ENCODE data around the gene AREL1.

Gene AREL1

GRCh38 chr14:74645756-74646470 is 67.0 kb downstream of the AREL1 start:
- TF ChIP-seq SUZ12 (IDR thresholded peaks at IDR 0.05; ENCODE audit: extremely low read depth, insufficient read depth, insufficient read length) (no peak), YY1 (IDR thresholded peaks at IDR 0.05; ENCODE audit: insufficient read depth, insufficient read length) (no peak), ZNF274 (IDR thresholded peaks at IDR 0.05; ENCODE audit: low read depth, low read length) (no peak)
- DNase-seq (ENCODE audit: low read depth, low spot score), result no peak
- H3K27me3 ChIP-seq (ENCODE audit: insufficient read depth, insufficient read length), result no peaks in the 10 kb centered on the region

GRCh38 chr14:74645244-74645643 is 67.6 kb downstream of the AREL1 start:
- DNase-seq (ENCODE audit: low read depth, low spot score), result no peak
- Histone ChIP-seq H3K36me3 (ENCODE audit: insufficient read depth, insufficient read length, low read length) (no peaks in the 10 kb centered on the region), H3K4me3 (ENCODE audit: insufficient read length, low read depth) (no peak overlapping the region), H3K9ac (ENCODE audit: insufficient read length, low read depth) (no peak overlapping the region), H3K9me3 (ENCODE audit: insufficient read depth, low read length) (no peaks in the 10 kb centered on the region), H3K27me3 (ENCODE audit: insufficient read depth, insufficient read length) (no peaks in the 10 kb centered on the region), H3K4me1 (ENCODE audit: insufficient read depth, insufficient read length) (peaks cover 8% of the 10 kb centered on the region)
- TF ChIP-seq SUZ12 (IDR thresholded peaks at IDR 0.05; ENCODE audit: extremely low read depth, insufficient read depth, insufficient read length) (no peak), ZNF274 (IDR thresholded peaks at IDR 0.05; ENCODE audit: low read depth, low read length) (no peak), YY1 (IDR thresholded peaks at IDR 0.05; ENCODE audit: insufficient read depth, insufficient read length) (no peak)

More at GRCh38 chr14:74645756-74646470, 67.0 kb downstream of the AREL1 start:
- Histone ChIP-seq H3K9ac (ENCODE audit: insufficient read length, low read depth) (no peak overlapping the region), H3K4me1 (ENCODE audit: insufficient read depth, insufficient read length) (peaks cover 8% of the 10 kb centered on the region), H3K9me3 (ENCODE audit: insufficient read depth, low read length) (no peaks in the 10 kb centered on the region), H3K36me3 (ENCODE audit: insufficient read depth, insufficient read length, low read length) (no peaks in the 10 kb centered on the region), H3K4me3 (ENCODE audit: insufficient read length, low read depth) (no peak overlapping the region)

- H3K27me3 ChIP-seq (ENCODE audit: insufficient read depth, insufficient read length), result no peaks in the 10 kb centered on the region
- TF ChIP-seq YY1 (IDR thresholded peaks at IDR 0.05; ENCODE audit: insufficient read depth, insufficient read length), result no peak
- no peak for TF ChIP-seq SUZ12 (IDR thresholded peaks at IDR 0.05; ENCODE audit: extremely low read depth, insufficient read depth, insufficient read length)
- no peak for TF ChIP-seq ZNF274 (IDR thresholded peaks at IDR 0.05; ENCODE audit: low read depth, low read length)
- no peak for DNase-seq (ENCODE audit: low read depth, low spot score)
- no peak overlapping the region for H3K9ac ChIP-seq (ENCODE audit: insufficient read length, low read depth)
- no peaks in the 10 kb centered on the region for H3K36me3 ChIP-seq (ENCODE audit: insufficient read depth, insufficient read length, low read length)
- no peak overlapping the region for H3K4me3 ChIP-seq (ENCODE audit: insufficient read length, low read depth)
- H3K4me1 ChIP-seq (ENCODE audit: insufficient read depth, insufficient read length), result peaks cover under 1% of the 10 kb centered on the region
- H3K9me3 ChIP-seq (ENCODE audit: insufficient read depth, low read length), result no peaks in the 10 kb centered on the region
These were observed 71.1 kb downstream of the AREL1 start for GRCh38 chr14:74641601-74642391.

- no peak overlapping the region for H3K4me3 ChIP-seq (ENCODE audit: insufficient read length, low read depth)
- no peaks in the 10 kb centered on the region for H3K27me3 ChIP-seq (ENCODE audit: insufficient read depth, insufficient read length)
- TF ChIP-seq ZNF274 (IDR thresholded peaks at IDR 0.05; ENCODE audit: low read depth, low read length) (no peak), SUZ12 (IDR thresholded peaks at IDR 0.05; ENCODE audit: extremely low read depth, insufficient read depth, insufficient read length) (no peak), YY1 (IDR thresholded peaks at IDR 0.05; ENCODE audit: insufficient read depth, insufficient read length) (no peak)
- no peaks in the 10 kb centered on the region for H3K9me3 ChIP-seq (ENCODE audit: insufficient read depth, low read length)
- no peak for DNase-seq (ENCODE audit: low read depth, low spot score)
- peaks cover 10% of the 10 kb centered on the region for H3K4me1 ChIP-seq (ENCODE audit: insufficient read depth, insufficient read length)
- no peaks in the 10 kb centered on the region for H3K36me3 ChIP-seq (ENCODE audit: insufficient read depth, insufficient read length, low read length)
- no peak overlapping the region for H3K9ac ChIP-seq (ENCODE audit: insufficient read length, low read depth)
These were observed 73.9 kb downstream of the AREL1 start for GRCh38 chr14:74638966-74639365.

- TF ChIP-seq SUZ12 (IDR thresholded peaks at IDR 0.05; ENCODE audit: extremely low read depth, insufficient read depth, insufficient read length) (no peak), YY1 (IDR thresholded peaks at IDR 0.05; ENCODE audit: insufficient read depth, insufficient read length) (no peak), ZNF274 (IDR thresholded peaks at IDR 0.05; ENCODE audit: low read depth, low read length) (no peak)
- Histone ChIP-seq H3K27me3 (ENCODE audit: insufficient read depth, insufficient read length) (no peaks in the 10 kb centered on the region), H3K4me1 (ENCODE audit: insufficient read depth, insufficient read length) (peaks cover 10% of the 10 kb centered on the region), H3K9ac (ENCODE audit: insufficient read length, low read depth) (no peak overlapping the region), H3K36me3 (ENCODE audit: insufficient read depth, insufficient read length, low read length) (no peaks in the 10 kb centered on the region), H3K9me3 (ENCODE audit: insufficient read depth, low read length) (no peaks in the 10 kb centered on the region), H3K4me3 (ENCODE audit: insufficient read length, low read depth) (no peak overlapping the region)
- DNase-seq (ENCODE audit: low read depth, low spot score), result no peak
These were observed 74.8 kb downstream of the AREL1 start for GRCh38 chr14:74638066-74638465.

- H3K36me3 ChIP-seq (ENCODE audit: insufficient read depth, insufficient read length, low read length), result no peaks in the 10 kb centered on the region
- H3K9ac ChIP-seq (ENCODE audit: insufficient read length, low read depth), result no peak overlapping the region
- no peaks in the 10 kb centered on the region for H3K9me3 ChIP-seq (ENCODE audit: insufficient read depth, low read length)
- H3K27me3 ChIP-seq (ENCODE audit: insufficient read depth, insufficient read length), result no peaks in the 10 kb centered on the region
- TF ChIP-seq YY1 (IDR thresholded peaks at IDR 0.05; ENCODE audit: insufficient read depth, insufficient read length), result no peak
- TF ChIP-seq SUZ12 (IDR thresholded peaks at IDR 0.05; ENCODE audit: extremely low read depth, insufficient read depth, insufficient read length), result no peak
- TF ChIP-seq ZNF274 (IDR thresholded peaks at IDR 0.05; ENCODE audit: low read depth, low read length), result no peak
- no peak overlapping the region for H3K4me3 ChIP-seq (ENCODE audit: insufficient read length, low read depth)
- DNase-seq (ENCODE audit: low read depth, low spot score), result no peak
- H3K4me1 ChIP-seq (ENCODE audit: insufficient read depth, insufficient read length), result peaks cover 10% of the 10 kb centered on the region
These were observed 75.7 kb downstream of the AREL1 start for GRCh38 chr14:74637178-74637550.
